ENCODE data around the gene DSCAM. TPM values are rescaled to one million over a fixed set of nuclear protein-coding genes. Genes with fewer than 3 reads are reported as not detected.
"Not testable (repeated sequence)": the region's sequence is repeated elsewhere in the genome, so short reads cannot be mapped to it uniquely, and the experiment has no call there.

DSCAM gene
- total RNA-seq, 1 donor from 2014 or later: 0.06 TPM

GRCh38 chr21:40029888-40030287 lies 817.1 kb downstream of the DSCAM start:
- intact Hi-C loops (cut with DNase I): no loop called here
- Histone ChIP-seq H3K4me1 (no peaks in the 10 kb centered on the region), H3K9me3 (no peaks in the 10 kb centered on the region)

GRCh38 chr21:40028393-40028792 lies 818.6 kb downstream of the DSCAM start:
- ATAC-seq; DNase-seq; H3K36me3 ChIP-seq; H3K27me3 ChIP-seq (ENCODE audit: low read depth); H3K27ac ChIP-seq; H3K9me3 ChIP-seq; intact Hi-C loops (cut with DNase I); H3K4me1 ChIP-seq; H3K4me3 ChIP-seq: not testable (repeated sequence)

More at GRCh38 chr21:40029888-40030287, 817.1 kb downstream of the DSCAM start:
- TF ChIP-seq, protein P1, sequence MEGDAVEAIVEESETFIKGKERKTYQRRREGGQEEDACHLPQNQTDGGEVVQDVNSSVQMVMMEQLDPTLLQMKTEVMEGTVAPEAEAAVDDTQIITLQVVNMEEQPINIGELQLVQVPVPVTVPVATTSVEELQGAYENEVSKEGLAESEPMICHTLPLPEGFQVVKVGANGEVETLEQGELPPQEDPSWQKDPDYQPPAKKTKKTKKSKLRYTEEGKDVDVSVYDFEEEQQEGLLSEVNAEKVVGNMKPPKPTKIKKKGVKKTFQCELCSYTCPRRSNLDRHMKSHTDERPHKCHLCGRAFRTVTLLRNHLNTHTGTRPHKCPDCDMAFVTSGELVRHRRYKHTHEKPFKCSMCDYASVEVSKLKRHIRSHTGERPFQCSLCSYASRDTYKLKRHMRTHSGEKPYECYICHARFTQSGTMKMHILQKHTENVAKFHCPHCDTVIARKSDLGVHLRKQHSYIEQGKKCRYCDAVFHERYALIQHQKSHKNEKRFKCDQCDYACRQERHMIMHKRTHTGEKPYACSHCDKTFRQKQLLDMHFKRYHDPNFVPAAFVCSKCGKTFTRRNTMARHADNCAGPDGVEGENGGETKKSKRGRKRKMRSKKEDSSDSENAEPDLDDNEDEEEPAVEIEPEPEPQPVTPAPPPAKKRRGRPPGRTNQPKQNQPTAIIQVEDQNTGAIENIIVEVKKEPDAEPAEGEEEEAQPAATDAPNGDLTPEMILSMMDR (IDR thresholded peaks at IDR 0.05): no peak
- Histone ChIP-seq H3K27me3 (ENCODE audit: low read depth) (no peaks in the 10 kb centered on the region), H3K27ac (no peak overlapping the region), H3K36me3 (no peaks in the 10 kb centered on the region), H3K4me3 (no peak overlapping the region)
- no peak for DNase-seq
- no peak for ATAC-seq

- no peaks in the 10 kb centered on the region for H3K36me3 ChIP-seq
- ATAC-seq (no peak), DNase-seq (no peak)
- TF ChIP-seq, protein P1 (IDR thresholded peaks at IDR 0.05): no peak
- H3K27ac ChIP-seq: no peak overlapping the region
- no peaks in the 10 kb centered on the region for H3K27me3 ChIP-seq (ENCODE audit: low read depth)
- no peak overlapping the region for H3K4me3 ChIP-seq
- intact Hi-C loops (cut with DNase I): no loop called here
- H3K4me1 ChIP-seq: no peaks in the 10 kb centered on the region
- no peaks in the 10 kb centered on the region for H3K9me3 ChIP-seq
These were observed 825.2 kb downstream of the DSCAM start for GRCh38 chr21:40021558-40022351.

DNA sequence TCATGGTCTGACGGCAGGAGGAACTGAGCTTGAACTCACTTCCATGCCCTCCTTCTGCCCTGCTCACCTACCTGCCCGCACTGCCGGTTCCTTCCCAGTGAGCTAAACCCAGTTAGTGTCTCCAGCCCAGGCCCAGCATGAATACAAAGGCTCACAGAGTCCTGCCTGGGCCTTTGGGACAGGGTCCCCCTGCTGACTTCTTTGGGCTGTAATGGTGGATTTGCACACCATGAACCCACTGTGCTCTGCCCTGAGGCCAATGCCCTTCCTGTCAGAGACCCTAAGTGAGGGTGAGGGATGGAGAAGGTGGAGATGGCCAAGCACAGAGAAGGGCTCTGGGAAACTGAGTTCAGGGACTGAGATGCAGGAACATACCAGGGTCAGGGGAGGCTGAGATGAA lies 826.3 kb downstream of the DSCAM start:
- no peak for ATAC-seq
- intact Hi-C loops (cut with DNase I): no loop called here
- DNase-seq: no peak

DNA sequence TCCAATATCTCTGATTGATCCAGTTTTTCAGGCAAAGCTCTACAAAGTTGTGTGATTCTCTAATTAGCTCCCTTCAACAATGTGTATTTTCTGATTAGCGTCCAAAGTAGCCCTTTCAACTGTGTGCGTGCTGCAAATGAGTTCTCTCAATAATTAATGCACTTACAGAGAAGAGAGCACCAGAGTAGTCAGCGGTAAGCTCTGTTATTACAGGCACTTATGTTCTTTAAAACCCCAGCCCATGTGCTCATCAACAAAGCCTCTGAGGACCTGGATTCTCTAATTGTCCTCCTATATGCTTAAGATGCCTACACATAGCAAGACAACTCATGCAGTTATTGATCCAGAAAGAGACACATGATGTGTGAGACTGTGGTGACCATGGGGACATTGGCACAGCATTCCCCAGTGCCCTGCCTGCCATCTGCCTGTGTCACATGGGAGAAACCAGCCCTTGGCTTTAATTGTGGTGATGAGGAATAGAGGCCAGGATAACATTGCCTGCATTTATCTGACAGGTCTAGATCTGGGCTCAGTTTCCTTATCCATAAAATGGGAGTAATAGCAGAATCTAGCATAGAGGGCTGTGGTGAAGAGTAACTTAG lies 828.0 kb downstream of the DSCAM start:
- H3K4me3 ChIP-seq: no peak overlapping the region
- no peaks in the 10 kb centered on the region for H3K4me1 ChIP-seq
- H3K9me3 ChIP-seq: no peaks in the 10 kb centered on the region
- intact Hi-C loops (cut with DNase I): no loop called here
- H3K27me3 ChIP-seq (ENCODE audit: low read depth): no peaks in the 10 kb centered on the region
- TF ChIP-seq, protein P1 (IDR thresholded peaks at IDR 0.05): no peak
- DNase-seq (no peak), ATAC-seq (no peak)
- no peaks in the 10 kb centered on the region for H3K36me3 ChIP-seq
- H3K27ac ChIP-seq: no peak overlapping the region

More for the DNA sequence above, 826.3 kb downstream of the DSCAM start:
- Histone ChIP-seq H3K27ac (no peak overlapping the region), H3K27me3 (ENCODE audit: low read depth) (no peaks in the 10 kb centered on the region), H3K36me3 (no peaks in the 10 kb centered on the region), H3K9me3 (no peaks in the 10 kb centered on the region), H3K4me1 (no peaks in the 10 kb centered on the region), H3K4me3 (no peak overlapping the region)
- TF ChIP-seq, protein P1 (IDR thresholded peaks at IDR 0.05): no peak

GRCh38 chr21:40016667-40017066 lies 830.3 kb downstream of the DSCAM start:
- TF ChIP-seq, protein P1 (IDR thresholded peaks at IDR 0.05): no peak
- DNase-seq: no peak
- intact Hi-C loops (cut with DNase I): no loop called here

More at GRCh38 chr21:40016667-40017066, 830.3 kb downstream of the DSCAM start:
- H3K9me3 ChIP-seq: no peaks in the 10 kb centered on the region
- no peaks in the 10 kb centered on the region for H3K4me1 ChIP-seq
- no peak for ATAC-seq
- H3K27me3 ChIP-seq (ENCODE audit: low read depth): no peaks in the 10 kb centered on the region
- no peak overlapping the region for H3K27ac ChIP-seq
- H3K36me3 ChIP-seq: no peaks in the 10 kb centered on the region
- H3K4me3 ChIP-seq: no peak overlapping the region

All from lower lobe of right lung (tissue), 2 donors.